Measurements from ENCODE around the gene MRPL18. TPM values are rescaled to one million over a fixed set of nuclear protein-coding genes. Genes with fewer than 3 reads are reported as not detected.

MRPL18 gene
- total and polyA plus RNA-seq, 2 donors (not counting 3 experiments of a cell fraction or from before 2014, with no cell fraction given): 55.4 to 70.7 TPM

DNA sequence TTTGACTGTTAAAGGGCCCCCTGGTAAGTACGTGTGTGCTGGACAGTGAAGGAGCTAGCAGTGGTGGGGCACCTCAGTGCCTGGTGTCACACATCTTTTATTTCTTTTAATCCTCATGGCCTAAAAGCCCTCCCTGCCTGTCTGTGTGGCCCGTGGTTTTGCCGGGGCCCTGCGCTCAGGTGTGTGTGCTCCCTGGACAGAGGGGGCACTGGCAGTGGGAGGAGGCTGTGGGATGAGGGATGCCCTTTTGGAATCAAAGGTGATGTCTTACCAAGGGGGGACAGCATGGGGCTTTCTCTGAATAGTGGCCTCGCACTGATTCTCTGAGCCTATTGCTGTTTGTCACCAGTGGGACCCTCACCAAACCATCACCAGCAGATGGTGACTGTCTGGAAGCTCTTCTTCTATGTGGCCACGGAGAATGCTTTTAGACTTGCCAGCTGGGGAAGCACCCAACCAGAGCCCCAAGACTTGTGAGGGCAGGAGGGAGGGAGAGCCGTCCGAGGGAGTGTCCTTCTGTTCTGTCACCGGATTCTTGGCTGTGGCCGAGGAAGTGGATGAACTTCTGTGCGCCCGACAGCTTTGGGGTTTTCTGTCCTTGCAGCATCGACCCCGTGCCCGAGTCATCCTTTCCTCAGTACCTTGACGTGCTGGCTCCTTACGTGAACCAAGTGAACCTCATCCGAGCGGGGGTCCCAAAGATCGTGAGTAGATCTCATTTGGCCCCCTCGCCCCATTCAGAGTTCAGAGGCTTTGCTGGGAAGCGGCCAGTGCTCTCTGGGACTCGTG is 27.9 kb downstream of the MRPL18 start:
- intact Hi-C loops (cut with micrococcal nuclease): no loop called here

More for the DNA sequence above, 27.9 kb downstream of the MRPL18 start:
- DNase-seq (ENCODE audit: low read depth, low spot score) (no peak), FAIRE-seq (no peak)
- Histone ChIP-seq H3K9me1 (replicated peaks; ENCODE audit: control insufficient read depth, extremely low read depth, insufficient read depth, low read length) (no peaks in the 10 kb centered on the region), H3K4me3 (replicated peaks in 1 of 3; ENCODE audit: insufficient read depth in 1 of 3, low read depth in 1 of 3, low read length in 3 of 3) (no peak overlapping the region), H3K27ac (ENCODE audit: insufficient read depth, low read depth, low read length) (no peak overlapping the region), H4K20me1 (replicated peaks; ENCODE audit: control insufficient read depth, extremely low read depth, insufficient read depth, low read length) (no peaks in the 10 kb centered on the region), H3K9me3 (replicated peaks; ENCODE audit: control insufficient read depth, insufficient read depth, low read length) (no peaks in the 10 kb centered on the region), H3K4me2 (ENCODE audit: insufficient read depth, low read length) (no peak overlapping the region), H3K36me3 (ENCODE audit: control insufficient read depth in 2 of 2, extremely low read depth in 1 of 2, insufficient read depth in 2 of 2, low read length in 2 of 2) (no peaks in the 10 kb centered on the region), H3K27me3 (ENCODE audit: control insufficient read depth in 2 of 2, insufficient read depth in 2 of 2, low read length in 2 of 2) (no peaks in the 10 kb centered on the region), H3K79me2 (ENCODE audit: control insufficient read depth, insufficient read depth, low read length) (no peaks in the 10 kb centered on the region), H3K4me1 (ENCODE audit: control insufficient read depth, extremely low read depth, insufficient read depth, low read length) (no peaks in the 10 kb centered on the region), H2AFZ (ENCODE audit: low read depth, low read length) (no peak overlapping the region), H3K9ac (replicated peaks; ENCODE audit: extremely low read depth, insufficient read depth, low read length) (no peak overlapping the region)
- ChIA-PET POLR2A (no interaction called here), CTCF (no interaction called here)
- no peak for TF ChIP-seq EZH2 (IDR thresholded peaks at IDR 0.05; ENCODE audit: borderline replicate concordance, low read depth, low read length, severe bottlenecking)
- no peak for TF ChIP-seq FOS (IDR thresholded peaks at IDR 0.05; ENCODE audit: borderline replicate concordance, insufficient read depth, low read length)
- no peak for TF ChIP-seq POLR2AphosphoS5 (IDR thresholded peaks at IDR 0.05; ENCODE audit: insufficient read depth, low read depth, low read length)
- TF ChIP-seq, protein P1, sequence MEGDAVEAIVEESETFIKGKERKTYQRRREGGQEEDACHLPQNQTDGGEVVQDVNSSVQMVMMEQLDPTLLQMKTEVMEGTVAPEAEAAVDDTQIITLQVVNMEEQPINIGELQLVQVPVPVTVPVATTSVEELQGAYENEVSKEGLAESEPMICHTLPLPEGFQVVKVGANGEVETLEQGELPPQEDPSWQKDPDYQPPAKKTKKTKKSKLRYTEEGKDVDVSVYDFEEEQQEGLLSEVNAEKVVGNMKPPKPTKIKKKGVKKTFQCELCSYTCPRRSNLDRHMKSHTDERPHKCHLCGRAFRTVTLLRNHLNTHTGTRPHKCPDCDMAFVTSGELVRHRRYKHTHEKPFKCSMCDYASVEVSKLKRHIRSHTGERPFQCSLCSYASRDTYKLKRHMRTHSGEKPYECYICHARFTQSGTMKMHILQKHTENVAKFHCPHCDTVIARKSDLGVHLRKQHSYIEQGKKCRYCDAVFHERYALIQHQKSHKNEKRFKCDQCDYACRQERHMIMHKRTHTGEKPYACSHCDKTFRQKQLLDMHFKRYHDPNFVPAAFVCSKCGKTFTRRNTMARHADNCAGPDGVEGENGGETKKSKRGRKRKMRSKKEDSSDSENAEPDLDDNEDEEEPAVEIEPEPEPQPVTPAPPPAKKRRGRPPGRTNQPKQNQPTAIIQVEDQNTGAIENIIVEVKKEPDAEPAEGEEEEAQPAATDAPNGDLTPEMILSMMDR (IDR thresholded peaks at IDR 0.05; ENCODE audit: extremely low read depth in 1 of 2, insufficient read depth in 1 of 2, low read depth in 1 of 2, low read length in 2 of 2): no peak
- TF ChIP-seq GATA2 (IDR thresholded peaks at IDR 0.05; ENCODE audit: insufficient read depth, insufficient read length, low read depth, low read length): no peak
- TF ChIP-seq, protein P2, sequence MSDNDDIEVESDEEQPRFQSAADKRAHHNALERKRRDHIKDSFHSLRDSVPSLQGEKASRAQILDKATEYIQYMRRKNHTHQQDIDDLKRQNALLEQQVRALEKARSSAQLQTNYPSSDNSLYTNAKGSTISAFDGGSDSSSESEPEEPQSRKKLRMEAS (IDR thresholded peaks at IDR 0.05; ENCODE audit: insufficient read depth, insufficient read length): no peak
- TF ChIP-seq JUN (IDR thresholded peaks at IDR 0.05; ENCODE audit: borderline replicate concordance, insufficient read depth, insufficient read length, low read depth): no peak
- no peak for TF ChIP-seq POLR2A (IDR thresholded peaks at IDR 0.05; ENCODE audit: low read depth, low read length)
- no peak for TF ChIP-seq MYC (IDR thresholded peaks at IDR 0.05; ENCODE audit: low read depth, low read length)
- no TSS peak for BruUV-seq (replicated peaks)
- dilution Hi-C loops (cut with MboI; ENCODE audit: extremely low pct_ligation_motif_present, low sequenced_read_pairs): no loop called here

Measured in endothelial cell of umbilical vein (primary cell).